ENCODE measurements around the gene NASP. TPM values are rescaled to one million over a fixed set of nuclear protein-coding genes. Genes with fewer than 3 reads are reported as not detected.
A peak's percentile ranks its signal among the peaks of the same experiment; 100 is the strongest.

The NASP gene
- 129 and 138 TPM in 2 replicates for total RNA-seq (2014; rRNA removed; shearing (Covaris generic))
- polyA plus RNA-seq (2015; cell fraction: cytosol; rRNA removed): 112 and 141 TPM in 2 replicates
- polyA plus RNA-seq (2015; cell fraction: nucleus; rRNA removed): 291 and 313 TPM in 2 replicates

GRCh38 chr1:45583666-45584350 lies at the start of gene NASP:
TSS of gene NASP (plus strand) at chr1:45584041. CDS start at chr1:45584147, 106 bp downstream.
- DNase-seq (ENCODE audit: low read depth): peak; percentile 86

GRCh38 chr1:45535988-45536766 lies 47.7 kb upstream of the NASP start:
- DNase-seq (ENCODE audit: low read depth): no peak

DNA sequence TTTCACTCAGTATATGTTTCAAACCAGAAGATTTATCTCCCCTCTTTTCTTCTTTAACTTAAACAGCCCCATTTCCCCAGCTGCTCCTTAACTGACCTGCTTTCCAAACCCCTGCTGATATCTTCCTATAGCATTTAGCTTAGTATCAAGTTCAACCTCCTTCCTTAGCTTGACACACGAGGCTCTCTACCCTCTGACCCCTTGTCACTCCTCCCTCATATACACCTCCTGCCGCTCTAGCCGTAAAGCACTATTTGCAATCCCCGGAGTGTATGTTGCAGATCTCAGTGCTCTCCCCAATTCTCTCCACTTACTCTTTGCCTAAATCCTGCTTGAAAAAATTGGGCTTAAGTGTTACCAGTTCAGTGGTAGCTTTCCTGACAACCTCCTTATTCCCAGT lies 47.0 kb upstream of the NASP start:
- no peak for DNase-seq (ENCODE audit: low read depth)

DNA sequence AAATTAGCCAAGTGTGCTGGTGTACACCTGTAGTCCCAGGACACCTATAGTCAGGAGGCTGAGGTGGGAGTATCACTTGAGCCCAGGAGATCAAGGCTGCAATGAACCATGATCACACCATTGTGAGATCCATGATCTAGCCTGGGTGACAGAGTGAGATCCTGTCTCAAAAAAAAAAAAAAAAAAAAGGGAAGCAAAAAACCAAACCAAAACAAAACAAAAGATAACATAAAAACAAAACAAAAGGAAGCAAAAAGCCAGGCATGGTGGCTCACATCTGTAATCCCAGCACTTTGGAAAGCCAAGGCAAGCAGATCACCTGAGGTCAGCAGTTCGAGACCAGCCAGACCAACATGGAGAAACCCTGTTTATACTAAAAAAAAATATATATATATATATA lies 42.6 kb upstream of the NASP start:
- DNase-seq (ENCODE audit: low read depth): no peak

- no peak for DNase-seq (ENCODE audit: low read depth)
Measured at GRCh38 chr1:45542591-45542990, 41.2 kb upstream of the NASP start.

- DNase-seq (ENCODE audit: low read depth): no peak
Measured at GRCh38 chr1:45543581-45544417, 40.0 kb upstream of the NASP start.

- no peak for DNase-seq (ENCODE audit: low read depth)
Measured at GRCh38 chr1:45544530-45544929, 39.3 kb upstream of the NASP start.

DNA sequence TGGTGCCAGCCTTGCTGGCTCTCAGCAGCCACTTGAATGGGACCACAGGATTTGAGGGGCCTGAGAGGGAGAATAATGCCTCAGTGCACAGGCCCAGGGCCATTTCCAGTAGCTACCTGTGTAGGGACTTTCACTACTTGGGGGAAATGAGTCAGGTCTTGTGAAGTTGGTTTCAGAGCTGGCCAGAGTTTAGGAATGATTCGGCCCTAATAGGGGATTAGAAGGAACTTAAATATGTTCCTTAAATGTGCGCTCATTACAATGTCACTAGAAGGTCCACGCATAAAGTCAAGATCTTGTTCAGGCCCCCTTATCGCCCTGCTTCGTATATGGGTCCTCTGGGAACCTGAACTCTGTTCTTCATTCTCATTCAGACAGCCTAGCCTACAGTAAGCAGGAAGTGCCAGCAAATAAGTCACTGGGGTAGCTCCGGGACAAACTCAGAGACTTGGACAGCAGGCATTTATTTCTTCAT lies 38.8 kb upstream of the NASP start:
- DNase-seq (ENCODE audit: low read depth): no peak

DNA sequence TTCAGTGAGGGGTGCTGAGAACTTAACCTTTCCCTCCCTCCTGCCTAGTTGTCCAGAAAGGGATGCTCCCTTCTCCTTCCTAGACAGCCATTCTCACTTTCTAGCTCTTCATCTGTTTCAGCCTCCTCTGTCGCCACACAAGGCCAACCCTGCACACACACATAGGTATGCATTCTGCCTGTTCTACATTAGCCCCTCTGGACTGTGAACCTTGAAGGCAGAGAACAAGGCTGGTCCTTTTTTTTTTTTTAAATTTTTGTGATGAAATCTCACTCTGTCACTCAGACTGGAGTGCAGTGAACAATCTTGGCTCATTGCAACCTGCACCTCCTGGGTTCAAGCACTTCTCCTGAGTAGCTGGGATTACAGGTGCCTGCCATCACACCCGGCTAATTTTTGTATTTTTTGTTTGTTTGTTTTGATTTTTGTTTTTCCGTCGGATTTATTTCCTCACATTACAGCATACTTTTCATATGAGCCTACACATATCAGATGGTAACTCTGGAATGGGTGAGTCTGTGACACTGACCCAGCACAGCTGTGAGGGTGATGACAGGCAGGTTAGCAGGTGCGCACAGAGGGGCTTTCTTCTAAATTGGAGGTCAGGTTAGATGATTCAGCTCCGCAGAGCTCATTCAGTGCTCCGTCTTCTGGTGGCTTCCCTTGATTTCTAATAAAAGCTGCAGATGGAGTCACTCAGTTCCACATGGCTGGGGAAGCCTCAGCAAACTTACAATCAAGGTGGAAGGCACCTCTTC lies 38.1 kb upstream of the NASP start:
- DNase-seq (ENCODE audit: low read depth): no peak

- peak; percentile 91 for DNase-seq (ENCODE audit: low read depth)
Measured at GRCh38 chr1:45550401-45551351, 33.2 kb upstream of the NASP start, which contains the start of gene AKR1A1. TSS of gene AKR1A1 (plus strand) at chr1:45550826. CDS start at chr1:45561795, 10,969 bp downstream.

- DNase-seq (ENCODE audit: low read depth): no peak
Measured at GRCh38 chr1:45551684-45552083, 32.2 kb upstream of the NASP start.

DNA sequence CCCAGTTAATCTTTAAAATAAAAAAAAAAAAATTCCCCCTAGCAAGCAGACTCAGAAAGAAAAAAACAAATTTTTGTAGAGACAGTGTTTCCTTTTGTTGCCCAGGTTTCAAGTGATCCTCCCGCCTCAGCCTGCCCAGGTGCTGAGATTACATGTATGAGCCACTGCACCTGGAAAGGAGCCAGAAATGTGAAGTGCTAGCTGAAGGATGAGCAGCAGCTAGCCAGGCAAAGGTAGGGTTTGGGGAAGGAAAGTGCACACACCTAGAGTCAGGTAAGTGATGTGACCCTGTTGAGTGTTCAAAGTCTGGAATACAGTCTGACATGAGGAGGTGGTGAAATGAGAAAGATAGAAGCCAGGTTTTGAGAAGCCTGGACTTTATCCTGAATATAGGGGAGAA lies 31.5 kb upstream of the NASP start:
- DNase-seq (ENCODE audit: low read depth): no peak

- DNase-seq (ENCODE audit: low read depth): no peak
Measured at GRCh38 chr1:45554198-45554597, 29.6 kb upstream of the NASP start.

GRCh38 chr1:45557422-45557944 lies 26.4 kb upstream of the NASP start:
- no peak for DNase-seq (ENCODE audit: low read depth)

DNA sequence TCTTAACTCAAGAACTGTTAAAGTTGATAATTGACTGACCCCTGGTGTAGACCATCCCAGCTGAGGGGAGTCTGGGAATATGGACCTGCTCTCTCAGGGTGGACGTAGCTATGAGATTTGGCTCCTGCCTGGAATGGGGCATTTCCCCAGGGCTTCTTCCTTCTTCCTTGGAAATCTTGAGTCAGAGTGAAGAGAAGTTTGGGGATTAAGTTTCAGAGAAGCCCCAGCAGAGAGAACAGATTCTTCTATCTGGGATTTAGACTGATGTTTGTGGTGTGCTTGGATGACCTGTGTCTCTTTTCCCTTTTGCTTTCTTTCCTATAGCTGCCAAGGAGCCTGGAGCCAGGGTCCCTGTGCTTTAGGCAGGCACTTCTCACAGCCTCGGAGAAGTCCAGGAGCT lies 20.0 kb upstream of the NASP start:
- no peak for DNase-seq (ENCODE audit: low read depth)

GRCh38 chr1:45566722-45567121 lies 17.1 kb upstream of the NASP start:
- DNase-seq (ENCODE audit: low read depth): no peak

DNA sequence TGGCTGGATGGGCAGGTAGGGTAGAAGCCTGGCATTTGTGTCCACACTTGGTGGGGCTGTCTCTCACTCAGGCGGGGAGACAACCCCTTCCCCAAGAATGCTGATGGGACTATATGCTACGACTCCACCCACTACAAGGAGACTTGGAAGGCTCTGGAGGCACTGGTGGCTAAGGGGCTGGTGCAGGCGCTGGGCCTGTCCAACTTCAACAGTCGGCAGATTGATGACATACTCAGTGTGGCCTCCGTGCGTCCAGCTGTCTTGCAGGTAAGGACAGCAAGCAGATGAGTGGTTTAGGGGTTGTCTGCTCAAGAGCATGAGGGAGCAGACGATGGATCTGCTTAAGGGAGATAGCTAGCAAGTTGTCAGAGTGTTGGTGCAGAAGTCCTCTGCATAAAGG lies 15.9 kb upstream of the NASP start:
- no peak for DNase-seq (ENCODE audit: low read depth)

DNA sequence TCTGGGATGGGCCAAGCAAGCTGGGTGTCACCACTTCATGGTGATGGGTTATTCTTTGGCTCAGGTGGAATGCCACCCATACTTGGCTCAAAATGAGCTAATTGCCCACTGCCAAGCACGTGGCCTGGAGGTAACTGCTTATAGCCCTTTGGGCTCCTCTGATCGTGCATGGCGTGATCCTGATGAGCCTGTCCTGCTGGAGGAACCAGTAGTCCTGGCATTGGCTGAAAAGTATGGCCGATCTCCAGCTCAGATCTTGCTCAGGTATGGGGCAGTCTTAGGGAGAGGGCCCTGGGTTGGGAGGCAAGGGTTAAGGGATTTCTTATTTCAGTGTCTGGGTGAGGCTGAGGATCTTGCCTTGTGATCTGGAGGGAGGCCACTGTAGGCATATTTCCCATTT lies 15.4 kb upstream of the NASP start:
- no peak for DNase-seq (ENCODE audit: low read depth)

DNA sequence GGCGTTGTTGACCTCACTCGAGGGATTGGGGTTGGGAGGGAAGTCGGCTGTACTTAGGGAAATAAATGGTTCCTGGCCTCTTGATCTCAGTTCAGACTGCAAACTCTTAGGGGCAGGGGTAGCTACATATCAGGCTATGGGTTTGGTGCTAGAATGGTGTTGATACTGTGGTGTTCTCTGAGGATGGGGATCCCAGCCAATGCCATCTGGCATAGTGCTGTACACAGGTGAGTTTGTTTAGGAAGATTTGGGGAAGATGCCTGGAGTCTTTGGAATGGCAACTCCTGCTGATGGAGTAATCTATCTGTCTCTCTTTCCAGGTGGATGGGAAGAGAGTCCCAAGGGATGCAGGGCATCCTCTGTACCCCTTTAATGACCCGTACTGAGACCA lies 14.3 kb upstream of the NASP start:
- DNase-seq (ENCODE audit: low read depth): no peak

Measured in HT1080 (cell line).